IPS-18c (cell line): ENCODE data around the gene NSD2.

ENCODE experiments used
- H3K4me3 ChIP-seq: 2 replicates; pipeline ENCODE4 v1.7.0; 2013; ENCODE audit warnings: low read depth, mild to moderate bottlenecking, low read length, moderate library complexity; ENCODE audit not compliant: insufficient read depth
- H3K9me3 ChIP-seq: one replicate; pipeline ENCODE4 v1.6.1; 2013; ENCODE audit warnings: mild to moderate bottlenecking, low read length, moderate library complexity; ENCODE audit not compliant: control insufficient read depth, insufficient read depth

NSD2 gene

GRCh38 chr4:1982124-1983052 lies 111.2 kb downstream of the NSD2 start:
- Histone ChIP-seq H3K4me3 (no peak overlapping the region), H3K9me3 (peaks cover 2% of the 10 kb centered on the region)

- Histone ChIP-seq H3K9me3 (peaks cover 2% of the 10 kb centered on the region), H3K4me3 (no peak overlapping the region)
Observed at GRCh38 chr4:1983053-1983845, 112.1 kb downstream of the NSD2 start.

DNA sequence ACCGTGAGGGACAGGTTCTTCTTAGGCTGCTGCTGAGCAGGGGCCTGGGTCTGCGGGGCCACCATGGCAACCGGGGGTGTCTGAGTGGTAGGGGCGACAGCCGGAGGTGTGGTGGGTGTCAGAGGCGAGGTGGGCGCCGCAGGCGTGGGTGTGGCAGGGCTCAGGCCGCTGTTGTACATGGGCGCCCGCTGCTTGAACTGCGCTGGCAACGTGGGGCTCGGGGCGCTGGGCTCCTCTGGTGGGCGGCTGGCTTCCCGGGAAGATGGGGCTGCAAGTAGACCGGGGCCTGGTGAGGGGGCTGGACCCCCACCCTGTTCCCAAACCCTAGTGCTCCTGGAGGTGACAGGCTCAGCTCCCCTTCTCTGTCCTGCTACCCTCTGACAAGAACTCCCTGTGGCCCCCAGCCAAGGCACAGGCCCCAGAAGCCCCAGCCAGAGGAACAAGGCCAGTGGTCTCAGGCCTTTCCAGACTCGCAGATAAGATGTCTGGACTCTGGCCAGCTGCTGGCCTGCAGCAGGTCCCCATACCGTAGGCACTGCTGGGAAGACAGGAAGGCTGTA lies 112.7 kb downstream of the NSD2 start:
- H3K4me3 ChIP-seq = no peak overlapping the region
- peaks cover 2% of the 10 kb centered on the region for H3K9me3 ChIP-seq

DNA sequence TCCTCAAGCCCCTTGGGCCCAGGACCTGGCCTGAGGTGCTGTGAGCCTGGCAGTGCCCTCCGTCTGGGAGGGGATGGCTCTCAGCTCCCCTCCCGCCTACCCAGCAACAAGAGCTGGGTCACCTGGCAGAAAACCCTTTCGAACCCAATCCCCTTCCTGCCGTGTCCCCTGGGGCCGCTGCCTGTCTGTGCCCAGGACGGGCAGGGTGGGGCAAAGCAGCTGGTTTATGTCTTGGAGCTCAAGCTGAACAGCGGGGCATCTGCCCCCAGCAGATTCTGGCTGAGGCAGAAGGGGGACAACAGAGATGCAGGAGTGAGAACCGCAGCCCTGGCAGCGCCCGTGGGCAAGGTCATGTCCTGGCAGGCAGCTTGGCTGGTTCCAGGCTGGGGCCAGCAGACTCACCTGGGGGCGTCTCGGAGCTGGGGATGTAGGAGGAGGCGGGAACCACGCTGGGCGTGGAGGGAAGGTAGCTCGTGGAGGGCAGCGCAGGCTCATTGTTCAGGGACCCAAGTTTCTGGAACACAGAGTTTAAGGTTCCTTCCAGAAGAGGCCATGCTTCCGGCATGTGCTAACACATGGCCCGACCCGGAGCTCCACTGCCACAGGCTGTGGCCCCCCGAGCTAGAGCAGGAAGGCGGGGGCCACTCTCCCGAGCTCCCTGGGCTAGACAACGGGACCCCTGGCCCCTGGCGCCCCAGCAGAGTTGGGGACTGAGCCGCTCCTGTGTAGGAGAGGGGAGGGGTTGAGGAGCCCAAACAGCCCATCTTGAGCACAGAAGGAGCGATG lies 113.4 kb downstream of the NSD2 start:
- H3K4me3 ChIP-seq = no peak overlapping the region
- peaks cover 2% of the 10 kb centered on the region for H3K9me3 ChIP-seq

DNA sequence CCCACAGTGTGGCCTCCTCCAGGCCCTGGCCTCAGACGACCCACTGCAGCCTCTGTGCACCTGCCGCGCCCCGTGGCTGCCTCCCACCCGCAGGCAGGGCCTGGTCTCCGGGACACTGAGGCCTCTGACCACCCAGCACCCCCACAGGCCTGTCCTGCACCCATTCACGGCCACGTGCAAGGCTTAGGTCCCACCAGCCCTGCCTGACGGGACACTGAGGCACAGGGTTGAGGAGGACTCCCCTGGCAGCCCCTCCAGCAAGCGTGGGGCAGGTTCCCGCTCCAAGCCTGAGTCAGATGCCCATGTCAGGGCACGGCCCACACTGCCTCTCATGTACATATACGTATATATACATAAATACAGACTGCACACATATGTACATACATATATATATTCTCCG lies 114.1 kb downstream of the NSD2 start:
- Histone ChIP-seq H3K9me3 (peaks cover 2% of the 10 kb centered on the region), H3K4me3 (no peak overlapping the region)

GRCh38 chr4:1985780-1986577 lies 114.8 kb downstream of the NSD2 start:
- H3K4me3 ChIP-seq = no peak overlapping the region
- peaks cover 2% of the 10 kb centered on the region for H3K9me3 ChIP-seq

- Histone ChIP-seq H3K4me3 (no peak overlapping the region), H3K9me3 (peaks cover under 1% of the 10 kb centered on the region)
Observed at GRCh38 chr4:1986578-1987210, 115.5 kb downstream of the NSD2 start.

- no peaks in the 10 kb centered on the region for H3K9me3 ChIP-seq
- H3K4me3 ChIP-seq = no peak overlapping the region
Observed at GRCh38 chr4:1987296-1987695, 116.1 kb downstream of the NSD2 start.

DNA sequence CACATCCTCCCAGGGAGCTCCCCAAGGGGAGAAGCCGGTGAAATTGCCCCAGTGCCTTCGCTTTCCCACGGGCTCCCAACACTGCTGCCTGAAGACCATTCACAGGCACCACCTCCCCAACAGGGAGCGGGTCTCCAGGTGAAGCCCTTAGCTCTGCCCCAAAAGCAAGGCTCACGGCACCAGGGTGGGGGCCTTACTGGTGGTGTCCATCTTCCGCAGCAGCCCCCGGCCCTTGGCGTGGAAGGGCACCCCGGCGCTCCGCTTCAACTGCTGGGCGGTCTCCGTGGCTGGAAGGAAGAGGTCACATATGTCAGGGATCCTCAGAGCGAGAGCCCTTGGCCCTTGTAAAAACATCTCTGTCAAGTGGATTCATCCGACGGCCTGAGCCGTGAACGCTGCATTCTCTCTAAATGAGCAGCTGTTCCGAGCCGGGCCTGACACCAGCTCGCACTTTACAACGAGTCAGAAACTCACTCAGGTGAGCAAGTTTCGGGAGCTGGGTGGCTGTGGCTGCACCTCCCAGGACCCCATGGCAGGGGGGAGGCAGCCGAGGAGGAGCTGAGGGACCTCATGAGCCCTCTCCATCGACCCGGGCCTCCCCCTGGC lies 116.6 kb downstream of the NSD2 start:
- H3K9me3 ChIP-seq = no peaks in the 10 kb centered on the region

DNA sequence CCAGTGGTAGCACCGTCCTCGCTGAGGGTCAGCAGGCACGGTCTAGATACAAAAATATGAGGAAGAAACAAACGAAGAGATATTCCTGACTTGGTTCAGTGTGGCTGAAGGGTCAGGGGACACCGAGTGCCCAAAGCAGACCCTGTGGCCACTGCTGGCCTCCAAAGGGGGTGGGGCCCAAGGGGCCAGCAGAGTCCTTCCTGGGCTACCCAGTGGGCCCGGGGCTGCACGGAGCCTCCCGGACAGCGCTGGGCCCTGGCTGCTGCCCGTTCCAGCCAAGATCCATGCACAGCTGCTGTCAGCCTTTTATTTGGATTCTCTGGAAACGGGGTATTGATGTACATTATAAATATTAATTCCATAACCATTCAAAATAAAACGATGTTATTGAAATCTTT lies 117.1 kb downstream of the NSD2 start:
- no peak overlapping the region for H3K4me3 ChIP-seq

More for the DNA sequence above, 116.6 kb downstream of the NSD2 start:
- no peak overlapping the region for H3K4me3 ChIP-seq

DNA sequence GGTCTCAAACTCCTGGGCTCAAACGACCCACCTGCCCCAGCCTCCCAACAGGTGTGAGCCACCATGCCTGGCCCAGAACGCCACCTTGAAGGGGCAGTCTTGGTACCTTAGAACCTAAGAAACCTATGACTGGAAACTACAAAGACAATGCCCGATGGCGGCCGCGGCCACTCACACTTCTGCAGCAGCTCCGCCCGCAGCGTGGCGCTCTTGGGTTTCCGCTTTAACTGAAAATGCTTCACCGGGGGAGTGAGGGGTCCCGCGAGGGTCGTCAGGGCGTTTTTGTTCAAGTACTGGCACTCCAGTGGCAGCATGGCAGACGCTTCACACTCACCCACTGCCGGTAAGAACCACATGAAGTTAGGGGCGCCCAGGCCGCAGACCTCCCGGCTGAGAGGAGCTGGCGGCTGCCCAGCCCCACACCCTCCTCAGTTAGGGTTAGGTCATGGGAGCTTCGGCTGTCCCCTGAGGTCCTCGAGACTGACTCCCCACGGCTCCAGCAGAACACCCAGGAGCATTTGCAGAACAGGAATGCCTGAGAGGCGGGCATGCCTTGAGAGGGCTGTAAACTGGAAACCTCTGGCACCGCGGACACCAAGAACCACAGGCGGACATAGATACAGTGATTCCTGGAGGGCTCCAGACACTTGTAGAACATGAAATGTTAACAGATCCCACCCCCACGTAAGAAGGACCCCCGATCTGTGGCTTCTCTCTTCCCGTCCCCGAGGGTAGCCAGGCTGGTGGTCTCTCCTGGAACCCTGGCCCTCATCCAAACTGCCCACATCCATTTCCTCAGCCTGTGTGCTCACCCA lies 118.5 kb downstream of the NSD2 start:
- no peaks in the 10 kb centered on the region for H3K9me3 ChIP-seq
- no peak overlapping the region for H3K4me3 ChIP-seq

More for the DNA sequence above, 117.1 kb downstream of the NSD2 start:
- H3K9me3 ChIP-seq = no peaks in the 10 kb centered on the region

DNA sequence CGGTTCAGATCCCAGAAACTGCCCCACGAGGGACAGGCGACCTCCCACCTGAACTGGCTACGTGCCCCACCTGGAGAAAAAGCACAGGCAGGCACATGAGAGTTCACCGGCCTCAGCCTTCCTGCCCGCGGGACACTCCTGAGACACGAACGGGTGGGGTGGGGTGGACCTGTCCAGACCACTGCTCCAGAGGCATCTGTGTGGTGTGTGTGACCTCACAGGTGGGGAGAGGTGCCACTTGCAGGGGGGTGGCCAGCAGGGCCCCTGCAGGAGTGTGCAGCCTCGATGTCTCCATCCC lies 119.1 kb downstream of the NSD2 start:
- no peak overlapping the region for H3K4me3 ChIP-seq
- H3K9me3 ChIP-seq = no peaks in the 10 kb centered on the region

DNA sequence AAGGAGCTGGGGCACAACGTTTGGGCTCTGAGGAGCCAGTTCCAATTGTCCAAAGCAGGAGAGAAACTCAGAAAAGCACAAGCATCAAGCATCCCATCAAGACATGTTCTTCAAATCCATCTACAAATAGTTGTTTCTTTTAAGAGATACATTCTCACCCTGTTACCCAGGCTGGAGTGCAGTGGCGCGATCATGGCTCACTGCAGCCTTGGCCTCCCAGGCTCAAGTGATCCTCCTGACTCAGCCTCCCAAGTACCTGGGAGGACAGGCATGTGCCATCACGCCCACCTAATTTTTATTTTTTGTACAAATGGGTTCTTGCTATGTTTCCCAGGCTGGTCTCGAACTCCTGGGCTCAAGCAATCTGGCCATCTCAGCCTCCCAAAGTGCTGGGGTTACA lies 119.5 kb downstream of the NSD2 start:
- H3K9me3 ChIP-seq = no peaks in the 10 kb centered on the region
- no peak overlapping the region for H3K4me3 ChIP-seq

DNA sequence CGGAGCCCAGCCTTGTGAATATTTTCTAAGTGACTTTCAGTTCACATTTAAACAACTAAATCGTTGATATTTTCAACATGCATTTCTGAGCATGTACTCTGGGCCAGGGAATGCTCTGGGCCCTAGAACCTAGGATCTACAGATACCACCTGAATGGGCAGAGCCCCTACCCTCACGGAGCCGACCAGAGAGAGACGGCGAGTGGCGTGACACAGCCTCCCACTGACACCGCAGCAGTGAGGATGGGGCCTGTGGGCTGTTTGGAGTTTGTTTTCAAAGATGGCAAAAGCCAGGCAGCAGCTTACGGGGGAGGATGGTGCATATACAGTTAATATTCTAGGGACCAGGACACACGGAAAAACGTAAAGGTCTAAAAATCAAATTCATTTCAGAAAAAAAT lies 119.9 kb downstream of the NSD2 start:
- H3K9me3 ChIP-seq = no peaks in the 10 kb centered on the region

More for the DNA sequence above, 119.9 kb downstream of the NSD2 start:
- H3K4me3 ChIP-seq = no peak overlapping the region
